ENCODE results near the gene IL17A. TPM values are rescaled to one million over a fixed set of nuclear protein-coding genes. Genes with fewer than 3 reads are reported as not detected.

IL17A gene
- not detected for total RNA-seq

DNA sequence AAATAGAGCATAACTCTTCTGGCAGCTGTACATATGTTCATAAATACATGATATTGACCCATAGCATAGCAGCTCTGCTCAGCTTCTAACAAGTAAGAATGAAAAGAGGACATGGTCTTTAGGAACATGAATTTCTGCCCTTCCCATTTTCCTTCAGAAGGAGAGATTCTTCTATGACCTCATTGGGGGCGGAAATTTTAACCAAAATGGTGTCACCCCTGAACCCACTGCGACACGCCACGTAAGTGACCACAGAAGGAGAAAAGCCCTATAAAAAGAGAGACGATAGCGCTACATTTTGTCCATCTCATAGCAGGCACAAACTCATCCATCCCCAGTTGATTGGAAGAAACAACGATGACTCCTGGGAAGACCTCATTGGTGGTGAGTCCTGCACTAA lies at the start of gene IL17A:
Gene IL17A (plus strand): TSS at position 301 of the 400 bp plus-strand sequence. CDS start 57 bp downstream, at position 358.
- TF ChIP-seq CTCF (IDR thresholded peaks at IDR 0.05; ENCODE audit: low read depth): no peak

- TF ChIP-seq CTCF (IDR thresholded peaks at IDR 0.05; ENCODE audit: low read depth): no peak
These were observed 49.2 kb upstream of the IL17A start for GRCh38 chr6:52136934-52137467.

DNA sequence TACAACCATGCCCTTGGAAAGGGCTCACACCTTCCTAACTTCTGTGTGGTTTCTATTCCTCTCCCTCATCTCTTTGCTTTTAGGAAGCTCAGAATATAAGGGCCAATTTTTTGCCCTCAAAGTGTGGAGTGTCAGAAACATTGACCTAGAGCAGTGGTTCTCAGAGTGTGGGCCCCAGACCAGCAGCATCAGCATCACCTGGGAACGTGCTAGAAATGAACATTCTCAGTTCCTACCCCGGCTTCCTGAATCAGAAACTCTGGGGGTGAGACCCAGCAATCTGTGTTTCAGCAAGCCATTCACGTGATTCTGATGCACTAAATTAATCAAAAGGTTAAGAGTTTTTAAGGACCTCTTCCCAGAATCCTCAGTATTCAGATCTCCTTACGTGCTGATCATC lies 47.9 kb upstream of the IL17A start:
- no peak for TF ChIP-seq CTCF (IDR thresholded peaks at IDR 0.05; ENCODE audit: low read depth)

DNA sequence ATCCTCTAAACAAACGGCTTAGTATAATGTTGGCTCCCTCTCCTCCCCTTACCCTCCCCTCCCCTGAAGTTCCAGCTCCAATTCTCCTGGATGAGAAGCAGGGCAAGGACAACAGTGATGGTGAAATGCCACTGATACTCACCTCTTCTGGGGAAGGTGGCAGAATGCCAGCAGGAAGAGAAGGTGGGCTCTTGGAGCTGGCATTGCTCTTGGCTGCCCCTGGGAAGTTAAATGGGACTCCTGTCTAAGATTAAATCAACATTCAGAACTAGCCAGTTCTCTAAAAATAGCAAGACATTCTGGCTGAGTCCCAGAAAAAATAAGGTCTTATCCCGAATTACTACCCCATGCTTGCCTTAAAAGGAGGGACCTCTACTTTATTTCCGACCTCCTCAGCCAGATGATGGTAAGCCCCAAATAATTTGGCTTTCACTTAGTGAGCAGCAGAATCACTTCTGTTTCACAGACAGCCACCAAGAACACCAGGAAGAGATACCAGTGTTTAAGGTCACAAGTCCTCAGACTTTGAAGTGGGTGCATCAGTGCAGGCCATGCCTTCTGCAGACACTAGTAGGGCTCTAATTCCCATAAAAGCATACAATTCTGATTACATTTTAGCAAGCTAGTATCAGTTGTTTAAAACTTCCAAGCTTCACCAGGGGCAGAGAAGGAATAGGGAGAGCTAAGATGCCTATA lies 46.0 kb upstream of the IL17A start:
- no peak for TF ChIP-seq CTCF (IDR thresholded peaks at IDR 0.05; ENCODE audit: low read depth)

GRCh38 chr6:52141596-52141995 lies 44.6 kb upstream of the IL17A start:
- no peak for TF ChIP-seq CTCF (IDR thresholded peaks at IDR 0.05; ENCODE audit: low read depth)

DNA sequence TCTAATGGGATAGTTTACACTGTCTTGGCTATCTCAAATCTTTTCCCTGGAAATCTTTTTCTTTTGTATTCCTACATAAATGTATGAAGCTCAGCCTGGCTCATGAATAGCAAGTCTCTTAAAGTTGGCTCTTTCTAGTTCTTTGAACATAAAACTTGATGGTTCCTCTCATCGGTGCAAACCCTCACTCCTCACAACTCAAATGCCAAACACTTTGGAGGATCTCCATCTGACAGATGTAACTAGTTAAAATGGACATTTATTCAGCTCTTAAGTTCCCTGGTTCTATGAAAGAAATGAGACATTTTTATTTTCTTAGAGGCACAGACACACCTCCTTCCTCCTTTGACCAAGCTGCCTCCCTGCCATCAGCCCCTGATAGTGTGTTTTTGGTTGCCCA lies 43.6 kb upstream of the IL17A start:
- no peak for TF ChIP-seq CTCF (IDR thresholded peaks at IDR 0.05; ENCODE audit: low read depth)

DNA sequence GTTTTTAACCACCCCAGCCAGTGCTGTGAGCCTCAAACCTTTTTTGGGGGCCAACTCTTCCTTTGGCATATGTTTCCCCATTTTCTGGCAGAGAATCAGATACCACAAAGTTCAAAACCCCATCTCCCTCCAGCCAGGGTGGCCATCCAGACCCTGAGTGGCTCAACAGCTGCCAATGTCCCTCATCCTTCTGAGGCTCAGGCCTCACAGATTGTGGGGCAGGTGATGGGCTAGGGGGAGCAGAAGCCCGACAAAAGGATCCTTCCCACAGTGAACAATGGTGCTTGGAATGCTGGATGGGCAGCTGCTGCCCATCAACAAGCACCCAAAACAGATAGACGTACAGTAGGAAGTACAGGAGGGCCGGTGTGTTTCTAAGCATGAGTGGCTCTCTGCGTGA lies 42.6 kb upstream of the IL17A start:
- TF ChIP-seq CTCF (IDR thresholded peaks at IDR 0.05; ENCODE audit: low read depth): no peak

Measured in subcutaneous adipose tissue (tissue), 4 donors.